GM12878 (cell line): ENCODE results near the gene NID1. TPM values are rescaled to one million over a fixed set of nuclear protein-coding genes. Genes with fewer than 3 reads are reported as not detected.

Experiments
- CREB1 ChIP-seq: IDR thresholded peaks from 2 replicates; pipeline ENCODE4 v1.6.1; 2012; ENCODE audit warnings: low read depth, mild to moderate bottlenecking, inconsistent platforms
- EP300 ChIP-seq, 2 experiments: fragments of 150-350 bp in 1 of 2; IDR thresholded peaks; 2 replicates each; pipeline ENCODE4 v1.6.1; 2011 to 2012; ENCODE audit warnings: low read depth in 2 of 2, low read length in 2 of 2, borderline replicate concordance in 1 of 2, improper control_type of control experiment in 1 of 2, inconsistent platforms in 1 of 2; ENCODE audit not compliant: control insufficient read depth in 1 of 2
- GABPA ChIP-seq: IDR thresholded peaks from 2 replicates; pipeline ENCODE4 v1.6.1; 2014; ENCODE audit warnings: antibody characterized with exemption, low read depth, mild to moderate bottlenecking, inconsistent platforms
- HDGF ChIP-seq: fragments of 450-650 bp; IDR thresholded peaks from 2 replicates; pipeline ENCODE4 v1.6.1; 2016; ENCODE audit warnings: antibody characterized with exemption
- PBX3 ChIP-seq: IDR thresholded peaks from 2 replicates; pipeline ENCODE4 v1.6.1; 2011; ENCODE audit warnings: mild to moderate bottlenecking, low read depth, low read length, moderate library complexity; ENCODE audit not compliant: insufficient replicate concordance
- RUNX3 ChIP-seq: IDR thresholded peaks from 2 replicates; pipeline ENCODE4 v1.6.1; 2012; ENCODE audit warnings: low read length, inconsistent platforms
- ZNF687 ChIP-seq: fragments of 450-650 bp; IDR thresholded peaks from 2 replicates; pipeline ENCODE4 v1.6.1; 2017; ENCODE audit warnings: mild to moderate bottlenecking, moderate library complexity
- polyA plus RNA-seq, 11 experiments: library from polyadenylated mRNA; depleted of rRNA in 4 of 11; unstranded in 6 of 11; stranded (reverse) in 5 of 11; fragments of >200 nt; fragmentation: Nextera tagmentation in 4 of 11; fragmentation: Illumina TruSeq in 1 of 11; extraction: Ambion mirVana in 4 of 11; extraction: Trizol in 1 of 11; gene quantifications; 1 replicate in 1 of 11; 2 replicates in 10 of 11; pipeline versions ENCODE4 v1.2.1 to v1.2.3, GENCODE V29; 2011 to 2016; ENCODE audit warnings: inconsistent platforms in 2 of 11, missing spikeins in 2 of 11, low read depth in 1 of 11
- total RNA-seq, 4 experiments: library from RNA; depleted of rRNA in 3 of 4; stranded (reverse); fragments of >200 nt in 3 of 4; fragmentation: Illumina TruSeq in 1 of 4; extraction: Trizol in 1 of 4; gene quantifications; 2 replicates each; pipeline versions ENCODE4 v1.2.1 to v1.2.3, GENCODE V29; 2013 to 2021

The NID1 gene
- total and polyA plus RNA-seq, 10 of the 15 experiments (the other 5 are each of a cell fraction or from before 2014, with no cell fraction given), result 4.2 to 25.7 (median 11.3) TPM

GRCh38 chr1:236051242-236051791 is 13.6 kb downstream of the NID1 start (continued):
- no peak for TF ChIP-seq ZNF687
- no peak for TF ChIP-seq CREB1
- TF ChIP-seq HDGF, result no peak
- no peak for TF ChIP-seq RUNX3
- no peak for TF ChIP-seq EP300 (IDR thresholded peaks at IDR 0.05; ENCODE audit: borderline replicate concordance in 1 of 2, control insufficient read depth in 1 of 2, low read depth in 2 of 2, low read length in 2 of 2)
- no peak for TF ChIP-seq PBX3
- TF ChIP-seq GABPA, result no peak
- TF ChIP-seq, all 136 proteins: peak for 0
